ENCODE measurements around the gene ATG4B.

The ATG4B gene

GRCh38 chr2:241702155-241703031 lies 64.9 kb downstream of the ATG4B start:
- TF ChIP-seq GATA2 (IDR thresholded peaks at IDR 0.05; ENCODE audit: low read depth, low read length) (no peak), GATA3 (IDR thresholded peaks at IDR 0.05; ENCODE audit: low read depth, low read length) (no peak)

GRCh38 chr2:241703032-241703604 lies 65.6 kb downstream of the ATG4B start:
- TF ChIP-seq GATA3 (IDR thresholded peaks at IDR 0.05; ENCODE audit: low read depth, low read length): no peak
- no peak for TF ChIP-seq GATA2 (IDR thresholded peaks at IDR 0.05; ENCODE audit: low read depth, low read length)

GRCh38 chr2:241706537-241706936 lies 69.0 kb downstream of the ATG4B start:
- TF ChIP-seq GATA3 (IDR thresholded peaks at IDR 0.05; ENCODE audit: low read depth, low read length) (no peak), GATA2 (IDR thresholded peaks at IDR 0.05; ENCODE audit: low read depth, low read length) (no peak)

- TF ChIP-seq GATA2 (IDR thresholded peaks at IDR 0.05; ENCODE audit: low read depth, low read length): no peak
- no peak for TF ChIP-seq GATA3 (IDR thresholded peaks at IDR 0.05; ENCODE audit: low read depth, low read length)
Measured at GRCh38 chr2:241708879-241709278, 71.4 kb downstream of the ATG4B start.

GRCh38 chr2:241719093-241719492 lies 81.6 kb downstream of the ATG4B start:
- TF ChIP-seq GATA3 (IDR thresholded peaks at IDR 0.05; ENCODE audit: low read depth, low read length) (no peak), GATA2 (IDR thresholded peaks at IDR 0.05; ENCODE audit: low read depth, low read length) (no peak)

- TF ChIP-seq GATA3 (IDR thresholded peaks at IDR 0.05; ENCODE audit: low read depth, low read length): no peak
- no peak for TF ChIP-seq GATA2 (IDR thresholded peaks at IDR 0.05; ENCODE audit: low read depth, low read length)
Measured at GRCh38 chr2:241720099-241720498, 82.6 kb downstream of the ATG4B start.

- TF ChIP-seq GATA3 (IDR thresholded peaks at IDR 0.05; ENCODE audit: low read depth, low read length) (no peak), GATA2 (IDR thresholded peaks at IDR 0.05; ENCODE audit: low read depth, low read length) (no peak)
Measured at GRCh38 chr2:241720560-241720959, 83.1 kb downstream of the ATG4B start.

GRCh38 chr2:241721852-241722251 lies 84.4 kb downstream of the ATG4B start:
- TF ChIP-seq GATA2 (IDR thresholded peaks at IDR 0.05; ENCODE audit: low read depth, low read length) (no peak), GATA3 (IDR thresholded peaks at IDR 0.05; ENCODE audit: low read depth, low read length) (no peak)

- TF ChIP-seq GATA2 (IDR thresholded peaks at IDR 0.05; ENCODE audit: low read depth, low read length) (no peak), GATA3 (IDR thresholded peaks at IDR 0.05; ENCODE audit: low read depth, low read length) (no peak)
Measured at GRCh38 chr2:241722896-241723454, 85.5 kb downstream of the ATG4B start.

Measured in SH-SY5Y (cell line).